ENCODE results near the gene ANKRD33.

ANKRD33 gene

DNA sequence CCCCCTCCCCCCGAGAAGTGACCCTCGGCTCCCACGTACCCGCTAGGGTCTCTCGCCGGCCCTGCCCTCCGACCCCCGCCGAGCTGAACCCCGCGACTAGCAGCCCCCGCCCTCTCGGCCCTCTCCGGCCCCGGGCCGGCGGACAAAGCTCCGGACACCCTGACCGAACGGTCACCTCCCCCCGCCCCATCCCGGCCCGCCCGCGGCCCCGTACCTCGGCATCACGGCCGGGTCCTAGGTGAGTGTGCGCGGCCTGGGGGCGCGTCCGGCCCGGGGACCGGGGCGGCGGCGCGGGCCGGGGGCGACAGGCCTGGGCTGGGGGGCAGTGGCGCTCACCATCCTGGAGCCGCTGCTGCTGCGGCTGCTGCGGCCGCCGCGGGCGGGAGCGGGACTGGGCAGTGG is 39.6 kb upstream of the ANKRD33 start, which contains the start of gene FIGNL2:
TSS of gene FIGNL2 (minus strand) at position 393 of the 402 bp plus-strand sequence. CDS start 26,305 bp downstream, outside the sequence.
- peak within 1 kb of the TSS; percentile 85 for H3K4me3 ChIP-seq (ENCODE audit: low read length)
- H3K9ac ChIP-seq (ENCODE audit: low read depth, low read length): peak within 1 kb of the TSS; percentile 58
- peaks cover 52% of the 10 kb centered on the region for H3K27me3 ChIP-seq (ENCODE audit: insufficient read depth, low read length)
- WGBS: under 1% methylated on average over 46 of the region's 51 CpGs
- peak within 1 kb of the TSS; percentile 76 for H3K27ac ChIP-seq (ENCODE audit: low read depth, low read length)
- H3K9me3 ChIP-seq (ENCODE audit: insufficient read depth, low read depth, low read length): no peaks in the 10 kb centered on the region
- peaks cover 39% of the 10 kb centered on the region for H3K4me1 ChIP-seq (ENCODE audit: insufficient read depth, low read length)
- H3K36me3 ChIP-seq (ENCODE audit: insufficient read depth, low read length): peaks cover 4% of the 10 kb centered on the region; the same call in 1 of the 2 replicates

- Histone ChIP-seq H3K9me3 (ENCODE audit: insufficient read depth, low read depth, low read length) (no peaks in the 10 kb centered on the region), H3K36me3 (ENCODE audit: insufficient read depth, low read length) (peaks cover 4% of the 10 kb centered on the region; the same call in 1 of the 2 replicates), H3K9ac (ENCODE audit: low read depth, low read length) (peak overlapping the region; percentile 58), H3K27me3 (ENCODE audit: insufficient read depth, low read length) (peaks cover 56% of the 10 kb centered on the region), H3K27ac (ENCODE audit: low read depth, low read length) (peak overlapping the region; percentile 76), H3K4me3 (ENCODE audit: low read length) (peak overlapping the region; percentile 65), H3K4me1 (ENCODE audit: insufficient read depth, low read length) (peaks cover 39% of the 10 kb centered on the region)
- 4% methylated on average over 47 of the region's 57 CpGs for WGBS
Measured at GRCh38 chr12:51848841-51849735, 38.8 kb upstream of the ANKRD33 start.

- no peak overlapping the region for H3K9ac ChIP-seq (ENCODE audit: low read depth, low read length)
- peaks cover 61% of the 10 kb centered on the region for H3K27me3 ChIP-seq (ENCODE audit: insufficient read depth, low read length)
- H3K4me1 ChIP-seq (ENCODE audit: insufficient read depth, low read length): peaks cover 34% of the 10 kb centered on the region
- H3K27ac ChIP-seq (ENCODE audit: low read depth, low read length): no peak overlapping the region
- peak overlapping the region; percentile 65; the same call in 1 of the 2 replicates for H3K4me3 ChIP-seq (ENCODE audit: low read length)
- no peaks in the 10 kb centered on the region for H3K36me3 ChIP-seq (ENCODE audit: insufficient read depth, low read length)
- 87% methylated on average over 8 of the region's 8 CpGs for WGBS
- no peaks in the 10 kb centered on the region for H3K9me3 ChIP-seq (ENCODE audit: insufficient read depth, low read depth, low read length)
Measured at GRCh38 chr12:51850081-51850964, 37.6 kb upstream of the ANKRD33 start.

DNA sequence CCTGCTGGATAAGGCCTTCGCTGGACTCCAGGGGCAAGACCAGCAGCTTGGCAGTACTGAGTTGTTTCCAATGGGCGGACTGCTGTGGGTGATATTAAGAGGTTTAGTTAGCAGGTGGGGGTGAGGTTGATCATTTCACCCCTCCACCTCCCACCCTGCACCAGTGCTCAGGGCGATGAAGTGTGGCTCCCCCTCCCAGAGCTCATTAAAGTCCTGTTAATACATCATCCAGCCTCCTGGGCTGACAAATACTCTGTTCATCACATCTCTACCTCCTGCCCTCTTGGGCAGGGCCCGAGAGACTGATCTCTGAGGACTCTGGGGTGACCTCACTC is 37.0 kb upstream of the ANKRD33 start:
- no peaks in the 10 kb centered on the region for H3K9me3 ChIP-seq (ENCODE audit: insufficient read depth, low read depth, low read length)
- peaks cover 60% of the 10 kb centered on the region for H3K27me3 ChIP-seq (ENCODE audit: insufficient read depth, low read length)
- H3K9ac ChIP-seq (ENCODE audit: low read depth, low read length): no peak overlapping the region
- 81% methylated on average over 4 of the region's 4 CpGs for WGBS
- no peak overlapping the region for H3K4me3 ChIP-seq (ENCODE audit: low read length)
- H3K4me1 ChIP-seq (ENCODE audit: insufficient read depth, low read length): peaks cover 31% of the 10 kb centered on the region
- no peak overlapping the region for H3K27ac ChIP-seq (ENCODE audit: low read depth, low read length)
- H3K36me3 ChIP-seq (ENCODE audit: insufficient read depth, low read length): no peaks in the 10 kb centered on the region

- H3K9ac ChIP-seq (ENCODE audit: low read depth, low read length): no peak overlapping the region
Measured at GRCh38 chr12:51851413-51852124, 36.3 kb upstream of the ANKRD33 start.

DNA sequence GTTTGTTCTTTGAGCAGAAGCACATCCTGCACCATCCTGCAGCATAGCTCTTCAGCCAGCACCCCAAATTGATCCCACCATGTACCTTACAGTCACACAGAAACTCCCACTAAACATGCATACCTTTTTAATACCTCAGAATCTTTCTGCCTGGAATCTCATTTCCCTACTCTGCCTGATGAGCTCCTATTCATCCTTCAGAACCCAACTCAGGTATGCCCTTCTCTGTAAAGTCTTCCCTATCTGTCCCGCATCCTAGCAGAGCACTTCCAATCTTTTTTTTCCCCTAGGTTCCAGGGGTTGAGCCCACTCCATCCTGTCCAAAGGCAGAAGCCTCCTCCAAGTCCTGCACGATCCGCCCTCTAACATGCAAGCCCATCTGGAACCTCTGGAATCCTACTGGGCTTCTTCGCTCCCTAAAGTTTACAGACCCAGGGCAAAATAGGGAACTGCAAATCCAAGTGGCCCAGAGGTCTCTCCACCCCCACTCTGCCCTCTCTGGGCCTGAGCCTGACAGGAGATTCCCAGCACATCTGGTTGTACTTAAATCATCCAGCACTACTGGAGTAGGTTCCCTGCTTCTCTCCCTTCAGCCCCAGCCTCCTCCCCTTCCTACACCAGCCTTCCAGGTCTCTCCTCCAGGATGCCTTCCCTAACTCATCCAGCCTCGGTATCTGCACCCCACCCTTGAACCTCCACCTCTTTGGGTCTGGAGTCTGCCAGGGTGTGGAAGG is 35.3 kb upstream of the ANKRD33 start:
- no peak overlapping the region for H3K27ac ChIP-seq (ENCODE audit: low read depth, low read length)
- no peaks in the 10 kb centered on the region for H3K9me3 ChIP-seq (ENCODE audit: insufficient read depth, low read depth, low read length)
- peaks cover 52% of the 10 kb centered on the region for H3K27me3 ChIP-seq (ENCODE audit: insufficient read depth, low read length)
- WGBS: 77% methylated on average over 4 of the region's 5 CpGs
- H3K4me1 ChIP-seq (ENCODE audit: insufficient read depth, low read length): peaks cover 28% of the 10 kb centered on the region
- no peak overlapping the region for H3K9ac ChIP-seq (ENCODE audit: low read depth, low read length)
- H3K4me3 ChIP-seq (ENCODE audit: low read length): no peak overlapping the region
- no peaks in the 10 kb centered on the region for H3K36me3 ChIP-seq (ENCODE audit: insufficient read depth, low read length)

More at GRCh38 chr12:51851413-51852124, 36.3 kb upstream of the ANKRD33 start:
- Histone ChIP-seq H3K27ac (ENCODE audit: low read depth, low read length) (no peak overlapping the region), H3K27me3 (ENCODE audit: insufficient read depth, low read length) (peaks cover 54% of the 10 kb centered on the region), H3K4me3 (ENCODE audit: low read length) (no peak overlapping the region), H3K4me1 (ENCODE audit: insufficient read depth, low read length) (peaks cover 29% of the 10 kb centered on the region), H3K9me3 (ENCODE audit: insufficient read depth, low read depth, low read length) (no peaks in the 10 kb centered on the region), H3K36me3 (ENCODE audit: insufficient read depth, low read length) (no peaks in the 10 kb centered on the region)
- WGBS: 71% methylated on average over 8 of the region's 8 CpGs

DNA sequence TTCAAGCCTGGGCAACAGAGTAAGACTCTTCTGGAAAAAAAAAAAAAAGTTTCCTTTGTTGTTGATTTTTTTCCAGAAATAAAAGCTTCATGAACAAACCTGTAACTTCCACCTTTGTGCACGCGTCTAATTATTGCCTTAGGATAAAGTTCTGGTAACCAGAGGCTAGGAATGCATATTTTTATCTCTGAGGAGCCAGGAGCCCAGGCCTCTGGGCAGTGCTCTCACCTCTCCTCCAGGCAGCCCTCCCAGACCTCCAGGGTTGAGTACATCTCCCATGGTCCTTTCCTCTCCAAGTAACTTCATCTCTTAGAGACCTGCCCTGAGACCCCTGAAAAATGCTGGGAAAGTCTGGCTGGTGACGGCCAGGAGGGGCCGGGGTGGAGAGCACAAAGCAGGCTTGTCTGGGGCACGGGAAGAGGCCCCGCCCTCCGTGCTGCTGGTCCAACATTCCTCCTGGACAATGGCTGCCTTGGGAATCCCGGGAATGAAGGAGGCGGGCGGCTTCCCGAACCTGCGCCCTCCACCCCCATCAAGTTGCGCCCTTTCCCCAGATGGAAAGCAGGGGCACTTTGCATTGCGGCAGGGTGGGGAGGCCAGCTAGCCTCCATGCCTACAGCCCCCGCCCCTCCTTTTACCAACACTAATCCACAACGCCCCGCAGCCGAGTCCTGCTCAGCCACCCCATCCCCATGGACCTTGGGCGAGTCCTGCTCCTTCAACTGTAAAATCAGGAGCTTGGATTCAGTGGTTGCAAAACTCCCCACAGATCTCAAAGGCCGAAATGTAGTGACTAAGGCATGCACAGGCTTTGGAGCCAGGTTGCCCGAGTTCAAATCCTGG is 32.1 kb upstream of the ANKRD33 start:
- Histone ChIP-seq H3K4me1 (ENCODE audit: insufficient read depth, low read length) (peaks cover 20% of the 10 kb centered on the region), H3K9ac (ENCODE audit: low read depth, low read length) (peak overlapping the region; percentile 66), H3K9me3 (ENCODE audit: insufficient read depth, low read depth, low read length) (no peaks in the 10 kb centered on the region), H3K27me3 (ENCODE audit: insufficient read depth, low read length) (peaks cover 32% of the 10 kb centered on the region), H3K4me3 (ENCODE audit: low read length) (peak overlapping the region; percentile 49), H3K36me3 (ENCODE audit: insufficient read depth, low read length) (no peaks in the 10 kb centered on the region), H3K27ac (ENCODE audit: low read depth, low read length) (peak overlapping the region; percentile 84)
- 9% methylated on average over 21 of the region's 21 CpGs for WGBS

DNA sequence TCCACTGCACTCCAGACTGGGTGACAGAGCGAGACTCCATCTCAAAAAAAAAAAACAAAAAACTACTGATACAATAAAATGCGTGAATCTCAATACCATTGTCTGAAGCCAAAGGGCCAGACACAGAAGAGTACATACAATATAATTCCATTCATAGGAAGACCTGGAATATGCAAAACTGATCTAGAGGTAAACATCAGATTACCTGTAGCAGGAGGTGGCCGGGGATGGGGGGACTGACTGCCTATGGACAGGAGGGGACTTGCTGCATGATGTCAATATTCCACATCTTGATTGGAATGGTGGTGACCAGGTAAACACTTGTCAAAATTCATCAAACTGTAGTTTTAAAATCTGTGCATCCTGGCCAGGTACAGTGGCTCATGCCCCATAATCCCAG is 26.9 kb upstream of the ANKRD33 start:
- Histone ChIP-seq H3K9ac (ENCODE audit: low read depth, low read length) (no peak overlapping the region), H3K4me1 (ENCODE audit: insufficient read depth, low read length) (peaks cover 28% of the 10 kb centered on the region), H3K27me3 (ENCODE audit: insufficient read depth, low read length) (peaks cover 17% of the 10 kb centered on the region), H3K4me3 (ENCODE audit: low read length) (no peak overlapping the region), H3K9me3 (ENCODE audit: insufficient read depth, low read depth, low read length) (no peaks in the 10 kb centered on the region), H3K27ac (ENCODE audit: low read depth, low read length) (no peak overlapping the region), H3K36me3 (ENCODE audit: insufficient read depth, low read length) (no peaks in the 10 kb centered on the region)
- WGBS: 94% methylated on average over 3 of the region's 3 CpGs

DNA sequence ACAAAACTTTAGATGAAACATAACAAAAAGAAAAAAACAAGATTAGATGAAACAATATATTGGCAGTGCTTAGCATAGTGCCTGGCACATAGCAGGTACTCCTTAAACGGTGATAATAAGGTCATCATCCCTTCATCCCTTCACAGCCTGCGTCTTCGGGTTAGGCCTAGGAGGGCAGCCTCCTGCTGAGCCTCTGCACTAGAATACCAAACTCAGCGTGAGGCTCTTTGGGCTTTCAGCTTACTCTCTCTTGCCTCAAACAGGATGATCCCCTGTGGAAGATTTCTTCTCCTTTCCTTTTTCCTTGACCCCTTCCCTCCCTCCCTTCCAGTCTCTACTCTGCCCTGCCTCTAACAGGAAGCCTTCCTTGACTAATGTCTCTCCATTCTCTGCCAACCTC is 25.0 kb upstream of the ANKRD33 start:
- 2% methylated on average over 4 of the region's 4 CpGs for WGBS
- H3K4me3 ChIP-seq (ENCODE audit: low read length): peak overlapping the region; percentile 66
- peak overlapping the region; percentile 41; the same call in 1 of the 2 replicates for H3K9ac ChIP-seq (ENCODE audit: low read depth, low read length)
- peak overlapping the region; percentile 87 for H3K27ac ChIP-seq (ENCODE audit: low read depth, low read length)
- peaks cover 25% of the 10 kb centered on the region for H3K27me3 ChIP-seq (ENCODE audit: insufficient read depth, low read length)
- H3K4me1 ChIP-seq (ENCODE audit: insufficient read depth, low read length): peaks cover 32% of the 10 kb centered on the region
- no peaks in the 10 kb centered on the region for H3K9me3 ChIP-seq (ENCODE audit: insufficient read depth, low read depth, low read length)
- H3K36me3 ChIP-seq (ENCODE audit: insufficient read depth, low read length): no peaks in the 10 kb centered on the region
